Measurements from ENCODE around the gene MALAT1.

DNA sequence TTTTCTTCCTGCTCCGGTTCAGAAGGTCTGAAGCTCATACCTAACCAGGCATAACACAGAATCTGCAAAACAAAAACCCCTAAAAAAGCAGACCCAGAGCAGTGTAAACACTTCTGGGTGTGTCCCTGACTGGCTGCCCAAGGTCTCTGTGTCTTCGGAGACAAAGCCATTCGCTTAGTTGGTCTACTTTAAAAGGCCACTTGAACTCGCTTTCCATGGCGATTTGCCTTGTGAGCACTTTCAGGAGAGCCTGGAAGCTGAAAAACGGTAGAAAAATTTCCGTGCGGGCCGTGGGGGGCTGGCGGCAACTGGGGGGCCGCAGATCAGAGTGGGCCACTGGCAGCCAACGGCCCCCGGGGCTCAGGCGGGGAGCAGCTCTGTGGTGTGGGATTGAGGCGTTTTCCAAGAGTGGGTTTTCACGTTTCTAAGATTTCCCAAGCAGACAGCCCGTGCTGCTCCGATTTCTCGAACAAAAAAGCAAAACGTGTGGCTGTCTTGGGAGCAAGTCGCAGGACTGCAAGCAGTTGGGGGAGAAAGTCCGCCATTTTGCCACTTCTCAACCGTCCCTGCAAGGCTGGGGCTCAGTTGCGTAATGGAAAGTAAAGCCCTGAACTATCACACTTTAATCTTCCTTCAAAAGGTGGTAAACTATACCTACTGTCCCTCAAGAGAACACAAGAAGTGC, 661 bp upstream of the MALAT1 start:
- no peak; the same call in 1 of the 2 replicates for TF ChIP-seq GLIS3 (CRISPR knock-in tag; IDR thresholded peaks at IDR 0.05)
- TF ChIP-seq, protein P1, sequence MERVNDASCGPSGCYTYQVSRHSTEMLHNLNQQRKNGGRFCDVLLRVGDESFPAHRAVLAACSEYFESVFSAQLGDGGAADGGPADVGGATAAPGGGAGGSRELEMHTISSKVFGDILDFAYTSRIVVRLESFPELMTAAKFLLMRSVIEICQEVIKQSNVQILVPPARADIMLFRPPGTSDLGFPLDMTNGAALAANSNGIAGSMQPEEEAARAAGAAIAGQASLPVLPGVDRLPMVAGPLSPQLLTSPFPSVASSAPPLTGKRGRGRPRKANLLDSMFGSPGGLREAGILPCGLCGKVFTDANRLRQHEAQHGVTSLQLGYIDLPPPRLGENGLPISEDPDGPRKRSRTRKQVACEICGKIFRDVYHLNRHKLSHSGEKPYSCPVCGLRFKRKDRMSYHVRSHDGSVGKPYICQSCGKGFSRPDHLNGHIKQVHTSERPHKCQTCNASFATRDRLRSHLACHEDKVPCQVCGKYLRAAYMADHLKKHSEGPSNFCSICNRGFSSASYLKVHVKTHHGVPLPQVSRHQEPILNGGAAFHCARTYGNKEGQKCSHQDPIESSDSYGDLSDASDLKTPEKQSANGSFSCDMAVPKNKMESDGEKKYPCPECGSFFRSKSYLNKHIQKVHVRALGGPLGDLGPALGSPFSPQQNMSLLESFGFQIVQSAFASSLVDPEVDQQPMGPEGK (CRISPR knock-in tag; IDR thresholded peaks at IDR 0.05; ENCODE audit: borderline replicate concordance), result no peak
- TF ChIP-seq ARNTL (CRISPR knock-in tag; IDR thresholded peaks at IDR 0.05; ENCODE audit: borderline replicate concordance, low read depth), result no peak
- no peak for TF ChIP-seq ZFP30 (CRISPR knock-in tag; IDR thresholded peaks at IDR 0.05)
- TF ChIP-seq SNAI2 (CRISPR knock-in tag; IDR thresholded peaks at IDR 0.05), result no peak
- no peak for TF ChIP-seq PPARA (CRISPR knock-in tag; IDR thresholded peaks at IDR 0.05; ENCODE audit: borderline replicate concordance)
- TF ChIP-seq ZFP3 (CRISPR knock-in tag; IDR thresholded peaks at IDR 0.05), result no peak
- TF ChIP-seq ESRRG (CRISPR knock-in tag; IDR thresholded peaks at IDR 0.05), result no peak
- TF ChIP-seq, protein P2, sequence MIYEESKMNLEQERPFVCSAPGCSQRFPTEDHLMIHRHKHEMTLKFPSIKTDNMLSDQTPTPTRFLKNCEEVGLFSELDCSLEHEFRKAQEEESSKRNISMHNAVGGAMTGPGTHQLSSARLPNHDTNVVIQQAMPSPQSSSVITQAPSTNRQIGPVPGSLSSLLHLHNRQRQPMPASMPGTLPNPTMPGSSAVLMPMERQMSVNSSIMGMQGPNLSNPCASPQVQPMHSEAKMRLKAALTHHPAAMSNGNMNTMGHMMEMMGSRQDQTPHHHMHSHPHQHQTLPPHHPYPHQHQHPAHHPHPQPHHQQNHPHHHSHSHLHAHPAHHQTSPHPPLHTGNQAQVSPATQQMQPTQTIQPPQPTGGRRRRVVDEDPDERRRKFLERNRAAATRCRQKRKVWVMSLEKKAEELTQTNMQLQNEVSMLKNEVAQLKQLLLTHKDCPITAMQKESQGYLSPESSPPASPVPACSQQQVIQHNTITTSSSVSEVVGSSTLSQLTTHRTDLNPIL (CRISPR knock-in tag; IDR thresholded peaks at IDR 0.05; ENCODE audit: low read depth), result no peak

Data from SK-N-SH treated with all-trans-retinoic acid at 6 μM for 48 hours (cell line).